Colonic mucosa (tissue), 4 donors: Measurements from ENCODE around the gene TRAPPC11. TPM values are rescaled to one million over a fixed set of nuclear protein-coding genes. Genes with fewer than 3 reads are reported as not detected.
"Not testable (repeated sequence)": the region's sequence is repeated elsewhere in the genome, so short reads cannot be mapped to it uniquely, and the experiment has no call there.

Source experiments
- DNase-seq: peaks from one replicate; pipeline ENCODE4 v3.0.0-alpha.2; 2020
- H3K27ac ChIP-seq: fragments of 200-600 bp; one replicate; pipeline ENCODE4 v1.8.0; 2021
- H3K27me3 ChIP-seq: fragments of 200-600 bp; one replicate; pipeline ENCODE4 v1.8.0; 2021
- H3K36me3 ChIP-seq: fragments of 200-600 bp; one replicate; pipeline ENCODE4 v1.8.0; 2021
- H3K4me1 ChIP-seq: fragments of 200-600 bp; one replicate; pipeline ENCODE4 v1.8.0; 2021; ENCODE audit warnings: mild to moderate bottlenecking
- H3K4me3 ChIP-seq: fragments of 200-600 bp; one replicate; pipeline ENCODE4 v1.8.0; 2021
- H3K9ac ChIP-seq, 2 donors: one replicate each; pipeline ENCODE4 v1.7.0; 2013; ENCODE audit warnings: control low read depth in 2 of 2, low read depth in 2 of 2, low read length in 2 of 2
- H3K9me3 ChIP-seq: fragments of 200-600 bp; one replicate; pipeline ENCODE4 v1.8.0; 2021
- intact Hi-C: fragments of 100-400 bp; cut with DNase I; formaldehyde crosslinking; loops from one replicate; pipeline ENCODE4 v1.14.1; 2022
- total RNA-seq, 2 donors: library from RNA; stranded (reverse); fragmentation: NEBNext Ultra II Directional in 1 of 2; extraction: Animal tissue kit (Norgen Biotek cat#: 25700) in 1 of 2; gene quantifications; one replicate each; pipeline ENCODE4 v1.2.1, GENCODE V29; 2021
- TF ChIP-seq, protein P1 (sequence below): fragments of 200-600 bp; IDR thresholded peaks from one replicate; pipeline ENCODE4 v1.8.0; 2022; ENCODE audit warnings: antibody characterized with exemption, mild to moderate bottlenecking
- donor health status: healthy.
- donor health status: DM: no; HTN: no; CAD: no.
- donor health status: DM: no; HTN: no; CAD: no.

TRAPPC11 gene
- total RNA-seq, 2 donors from 2014 or later = 25.2 to 29.2 TPM

DNA sequence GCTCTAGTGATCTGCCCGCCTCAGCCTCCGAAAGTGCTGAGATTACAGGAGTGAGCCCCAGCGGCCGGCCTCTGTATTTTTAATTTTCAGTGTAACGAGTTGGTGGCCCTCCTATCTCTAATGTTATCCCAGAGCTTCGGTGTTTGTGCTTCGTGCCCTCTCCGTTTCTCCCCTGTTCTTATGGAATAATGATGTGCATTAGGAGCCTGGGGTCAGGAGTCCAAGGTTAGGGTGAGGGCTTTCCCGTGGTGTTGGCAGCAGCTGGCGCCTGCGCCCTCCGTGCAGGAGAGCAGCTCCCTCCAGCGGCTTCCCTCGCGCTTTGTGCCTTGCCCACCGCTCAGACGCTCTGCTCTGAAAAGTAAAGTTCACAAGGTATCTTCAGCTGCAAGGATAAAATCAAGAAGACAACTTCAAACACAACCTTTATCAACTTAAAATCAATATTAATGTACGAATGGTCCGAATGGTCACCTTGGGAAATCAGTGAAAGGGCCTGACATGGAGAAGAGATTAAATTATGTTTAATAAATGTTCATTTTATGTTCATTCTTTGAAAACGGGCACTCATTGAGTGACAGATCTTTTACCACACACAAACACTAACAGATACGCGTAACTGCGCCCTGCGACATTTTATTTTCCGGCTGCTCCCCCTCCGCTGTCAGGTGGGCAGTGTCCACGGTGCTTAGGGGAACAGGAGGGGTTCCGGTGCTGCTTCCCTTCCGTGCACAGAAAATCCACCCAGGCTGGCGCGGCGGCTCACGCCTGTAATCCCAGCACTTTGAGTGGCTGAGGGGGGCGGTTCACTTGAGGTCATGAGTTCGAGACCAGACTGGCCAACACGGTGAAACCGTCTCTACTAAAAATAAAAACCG, 62.4 kb downstream of the TRAPPC11 start:
- intact Hi-C loops = no loop called here
- TF ChIP-seq, protein P1, sequence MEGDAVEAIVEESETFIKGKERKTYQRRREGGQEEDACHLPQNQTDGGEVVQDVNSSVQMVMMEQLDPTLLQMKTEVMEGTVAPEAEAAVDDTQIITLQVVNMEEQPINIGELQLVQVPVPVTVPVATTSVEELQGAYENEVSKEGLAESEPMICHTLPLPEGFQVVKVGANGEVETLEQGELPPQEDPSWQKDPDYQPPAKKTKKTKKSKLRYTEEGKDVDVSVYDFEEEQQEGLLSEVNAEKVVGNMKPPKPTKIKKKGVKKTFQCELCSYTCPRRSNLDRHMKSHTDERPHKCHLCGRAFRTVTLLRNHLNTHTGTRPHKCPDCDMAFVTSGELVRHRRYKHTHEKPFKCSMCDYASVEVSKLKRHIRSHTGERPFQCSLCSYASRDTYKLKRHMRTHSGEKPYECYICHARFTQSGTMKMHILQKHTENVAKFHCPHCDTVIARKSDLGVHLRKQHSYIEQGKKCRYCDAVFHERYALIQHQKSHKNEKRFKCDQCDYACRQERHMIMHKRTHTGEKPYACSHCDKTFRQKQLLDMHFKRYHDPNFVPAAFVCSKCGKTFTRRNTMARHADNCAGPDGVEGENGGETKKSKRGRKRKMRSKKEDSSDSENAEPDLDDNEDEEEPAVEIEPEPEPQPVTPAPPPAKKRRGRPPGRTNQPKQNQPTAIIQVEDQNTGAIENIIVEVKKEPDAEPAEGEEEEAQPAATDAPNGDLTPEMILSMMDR = peak; percentile 18
- no peak overlapping the region for H3K9ac ChIP-seq
- peak overlapping the region; percentile 42 for H3K4me3 ChIP-seq
- no peaks in the 10 kb centered on the region for H3K27me3 ChIP-seq
- DNase-seq = peak; percentile 89
- no peaks in the 10 kb centered on the region for H3K9me3 ChIP-seq
- H3K4me1 ChIP-seq = no peaks in the 10 kb centered on the region
- H3K36me3 ChIP-seq = no peaks in the 10 kb centered on the region
- no peak overlapping the region for H3K27ac ChIP-seq

DNA sequence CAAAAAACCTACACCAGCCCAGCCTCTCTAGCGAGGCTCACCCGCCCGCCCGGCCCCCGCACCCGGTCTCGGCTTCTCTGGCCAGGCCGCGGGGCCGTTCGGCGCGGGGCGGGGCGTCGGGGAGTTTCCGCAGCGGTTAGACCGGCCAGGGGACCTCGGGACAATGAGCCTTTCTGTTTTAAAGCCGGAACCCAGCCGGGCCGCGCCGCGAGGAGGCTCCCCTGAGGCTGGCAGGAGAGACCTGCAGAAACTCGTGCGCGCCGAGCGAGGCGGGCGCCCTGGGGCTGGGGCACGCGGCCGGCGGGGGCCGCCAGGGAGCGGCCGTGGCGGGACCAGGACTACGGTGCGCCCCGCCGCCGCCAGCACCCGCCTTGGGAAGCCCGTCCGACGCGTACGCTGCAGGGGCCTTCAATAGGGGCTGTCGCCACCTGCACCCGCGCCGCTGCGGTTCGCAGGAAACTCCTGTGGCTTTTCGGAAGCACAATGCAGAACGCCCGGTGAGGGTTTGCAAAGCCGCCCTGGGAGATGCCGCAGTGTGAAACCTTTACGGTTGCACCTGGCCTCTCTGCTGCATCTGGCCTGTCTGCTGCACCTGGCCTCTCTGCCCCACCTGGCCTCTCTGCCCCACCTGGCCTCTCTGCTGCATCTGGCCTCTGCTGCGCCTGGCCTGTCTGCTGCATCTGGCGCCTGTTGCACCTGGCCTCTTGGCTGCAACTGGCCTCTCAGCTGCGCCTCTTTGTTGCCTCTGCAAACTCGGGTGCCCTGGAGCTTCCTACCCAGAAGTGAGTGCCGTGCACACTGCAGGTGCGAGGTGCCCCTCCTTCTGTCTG, 63.9 kb downstream of the TRAPPC11 start:
- Histone ChIP-seq H3K9me3 (no peaks in the 10 kb centered on the region), H3K4me3 (peak overlapping the region; percentile 42), H3K36me3 (no peaks in the 10 kb centered on the region), H3K4me1 (no peaks in the 10 kb centered on the region), H3K27me3 (no peaks in the 10 kb centered on the region), H3K27ac (no peak overlapping the region), H3K9ac (peak overlapping the region; percentile 51 to 57)
- intact Hi-C loops = no loop called here
- TF ChIP-seq, protein P1 = no peak
- DNase-seq = peak; percentile 84

DNA sequence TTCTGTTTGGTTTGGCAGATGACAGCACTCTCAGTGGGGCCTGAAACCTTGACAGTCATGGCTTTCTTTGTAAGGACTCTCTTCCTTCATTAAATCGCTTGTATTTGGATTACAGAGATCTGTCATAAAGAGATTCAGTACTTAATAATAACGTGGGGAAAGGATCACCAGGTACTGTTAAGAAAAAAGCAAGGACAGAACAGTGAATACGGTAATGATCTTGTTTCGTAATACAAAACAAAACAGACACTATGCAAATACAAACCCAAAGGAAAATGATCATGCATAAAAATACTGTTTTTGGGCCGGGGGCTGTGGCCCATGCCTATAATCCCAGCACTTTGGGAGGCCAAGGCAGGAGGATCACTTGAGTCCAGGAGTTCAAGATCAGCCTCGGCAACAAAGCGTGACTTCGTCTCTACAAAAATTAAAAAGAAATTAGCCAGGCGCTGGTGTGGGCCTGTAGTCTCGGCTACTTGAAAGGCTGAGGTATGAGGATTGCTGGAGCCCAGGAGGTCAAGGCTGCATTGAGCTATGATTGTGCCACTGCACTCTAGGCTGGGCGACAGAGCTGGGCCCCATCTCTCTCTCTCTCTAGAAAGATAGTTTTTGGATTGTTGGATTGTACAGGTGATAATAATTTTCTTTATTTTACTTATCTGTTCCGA, 64.6 kb downstream of the TRAPPC11 start:
- no peaks in the 10 kb centered on the region for H3K36me3 ChIP-seq
- peak overlapping the region; percentile 51 to 57 for H3K9ac ChIP-seq
- H3K4me3 ChIP-seq = no peak overlapping the region
- no peaks in the 10 kb centered on the region for H3K9me3 ChIP-seq
- H3K4me1 ChIP-seq = no peaks in the 10 kb centered on the region
- TF ChIP-seq, protein P1 = no peak
- H3K27me3 ChIP-seq = no peaks in the 10 kb centered on the region
- no peak for DNase-seq
- intact Hi-C loops = no loop called here
- H3K27ac ChIP-seq = no peak overlapping the region

DNA sequence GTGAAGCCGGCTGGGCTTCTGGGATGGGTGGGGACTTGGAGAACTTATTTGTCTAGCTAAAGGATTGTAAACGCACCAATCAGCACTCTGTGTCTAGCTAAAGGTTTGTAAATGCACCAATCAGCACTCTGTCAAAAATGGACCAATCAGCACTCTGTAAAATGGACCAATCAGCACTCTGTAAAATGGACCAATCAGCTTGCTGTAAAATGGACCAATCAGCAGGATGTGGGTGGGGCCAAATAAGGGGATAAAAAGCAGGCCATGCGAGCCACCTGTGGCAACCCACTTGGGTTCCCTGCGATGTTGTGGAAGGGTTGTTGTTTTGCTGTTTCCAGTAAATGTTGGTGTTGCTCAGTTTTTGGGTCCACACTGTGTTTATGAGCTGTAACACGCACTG, 66.5 kb downstream of the TRAPPC11 start:
- DNase-seq, H3K9me3 ChIP-seq, H3K27me3 ChIP-seq, H3K4me3 ChIP-seq, H3K4me1 ChIP-seq, intact Hi-C loops, H3K9ac ChIP-seq, H3K36me3 ChIP-seq, H3K27ac ChIP-seq: not testable (repeated sequence)

DNA sequence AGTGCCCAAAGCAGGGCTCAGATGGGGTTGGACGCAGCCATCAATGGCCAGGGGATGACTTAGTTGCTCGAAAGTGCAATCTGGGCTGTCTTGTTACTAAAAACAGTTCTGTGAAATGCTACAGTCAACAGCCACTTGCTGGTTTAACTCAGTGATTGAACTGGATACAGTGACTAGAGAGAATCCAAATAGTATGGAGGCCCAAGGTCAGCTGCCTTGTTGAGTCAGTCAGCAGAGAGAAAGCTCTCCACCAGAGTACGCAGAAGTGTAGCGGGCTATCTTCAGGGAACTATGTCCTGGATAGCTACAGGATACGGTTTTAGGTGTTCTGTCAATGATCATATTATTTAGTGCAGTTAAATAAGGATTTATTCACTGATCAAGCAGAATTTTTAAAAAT, 68.4 kb downstream of the TRAPPC11 start:
- H3K4me1 ChIP-seq = no peaks in the 10 kb centered on the region
- no peaks in the 10 kb centered on the region for H3K36me3 ChIP-seq
- TF ChIP-seq, protein P1 = no peak
- H3K27me3 ChIP-seq = no peaks in the 10 kb centered on the region
- H3K4me3 ChIP-seq = no peak overlapping the region
- DNase-seq = no peak
- no peak overlapping the region for H3K27ac ChIP-seq
- intact Hi-C loops = no loop called here
- no peaks in the 10 kb centered on the region for H3K9me3 ChIP-seq
- H3K9ac ChIP-seq = no peak overlapping the region
